Measurements from ENCODE around the gene CFAP46. TPM values are rescaled to one million over a fixed set of nuclear protein-coding genes. Genes with fewer than 3 reads are reported as not detected.

Gene CFAP46
- total and polyA plus RNA-seq, 3 experiments from 2014 or later, result 0.09 TPM; not detected in 2

DNA sequence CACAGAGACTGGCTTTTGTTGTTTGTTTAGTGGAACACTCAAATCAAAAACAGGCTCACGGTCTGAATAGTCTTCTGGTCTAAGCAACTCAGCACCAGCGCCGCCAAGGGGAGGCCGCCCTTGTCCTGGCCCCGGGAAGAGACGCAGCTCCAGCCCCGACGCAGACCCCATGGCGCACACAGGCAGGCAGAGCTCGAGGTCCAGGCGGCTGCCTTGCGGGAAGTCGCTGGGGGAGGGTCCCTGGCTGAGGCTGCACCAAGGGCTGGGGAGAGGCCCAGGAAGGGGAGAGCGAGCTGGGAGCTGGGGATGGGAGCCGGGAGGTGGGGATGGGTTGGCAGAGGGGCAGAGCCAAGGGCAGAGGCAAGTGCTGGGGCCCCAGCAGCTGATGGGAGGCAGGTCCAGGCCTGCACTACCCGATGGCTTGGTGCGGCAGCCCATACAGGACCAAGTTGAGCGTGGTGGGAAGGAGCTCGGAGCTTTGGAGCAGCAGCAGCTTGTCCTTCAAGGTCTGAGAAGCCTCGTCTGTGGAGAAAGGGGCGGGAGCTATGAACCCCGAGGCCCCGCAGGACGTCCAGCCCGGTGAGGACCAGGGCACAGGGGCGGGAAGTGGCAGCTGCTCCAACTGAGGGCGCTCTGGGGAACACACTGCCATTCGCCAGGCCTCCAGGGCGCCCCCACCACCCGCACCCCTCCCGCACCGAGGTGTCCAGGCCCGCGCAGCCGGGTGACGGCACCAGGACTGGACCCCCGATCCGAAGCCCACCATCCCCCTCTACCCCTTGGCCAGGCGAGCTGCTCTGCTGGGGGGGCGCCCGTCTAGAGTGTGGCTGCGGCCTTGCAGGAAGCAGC, 133.8 kb downstream of the CFAP46 start:
- no peak overlapping the region for H3K4me3 ChIP-seq (ENCODE audit: low read length)
- no peak overlapping the region for H3K27ac Mint-ChIP-seq
- ChIA-PET POLR2A (no interaction called here), CTCF (interaction anchor here (0.6 kb wide), 1 partner anchor 9 kb away, joined by 4 read pairs; no protein-coding TSS in a partner anchor)
- no peak overlapping the region for H3K27ac ChIP-seq (ENCODE audit: low read depth, low read length)
- no peaks in the 10 kb centered on the region for H3K36me3 ChIP-seq (ENCODE audit: insufficient read depth, low read length)
- no peak overlapping the region for H3K4me3 Mint-ChIP-seq
- no peaks in the 10 kb centered on the region for H3K9me3 Mint-ChIP-seq
- H3K9me3 ChIP-seq (ENCODE audit: low read length), result no peaks in the 10 kb centered on the region
- no peaks in the 10 kb centered on the region for H3K27me3 ChIP-seq (ENCODE audit: insufficient read depth, low read length, poor library complexity, severe bottlenecking)
- H3K4me1 ChIP-seq (ENCODE audit: insufficient read depth, low read length), result no peaks in the 10 kb centered on the region
- no peaks in the 10 kb centered on the region for H3K27me3 Mint-ChIP-seq
- DNase-seq, result no peak
- no peaks in the 10 kb centered on the region for H3K4me1 Mint-ChIP-seq
- H3K36me3 Mint-ChIP-seq, result no peaks in the 10 kb centered on the region

DNA sequence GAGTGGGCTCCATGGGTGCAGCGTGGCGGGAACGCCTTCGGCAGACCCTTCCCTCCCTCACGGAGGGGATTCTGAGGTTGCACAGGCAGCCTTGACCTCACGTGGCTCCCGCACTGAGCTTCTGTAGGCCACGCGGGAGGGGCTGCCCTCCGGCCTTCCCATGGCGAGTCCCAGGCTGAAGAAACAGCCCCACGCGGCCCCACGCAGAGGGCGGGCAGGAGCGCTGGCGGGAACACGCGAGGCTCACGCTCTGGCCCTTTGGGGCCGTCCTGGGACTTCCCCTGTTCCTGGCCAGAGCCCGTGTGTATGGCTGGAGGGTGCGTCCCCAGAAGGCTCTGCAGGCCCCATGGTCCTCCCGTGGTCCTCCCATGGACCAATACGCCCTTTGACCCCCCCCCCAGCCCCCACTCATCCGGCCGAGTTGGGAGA, 134.7 kb downstream of the CFAP46 start:
- Mint-ChIP-seq H3K4me3 (no peak overlapping the region), H3K4me1 (no peaks in the 10 kb centered on the region), H3K27me3 (peaks cover 0 to 2% of the 10 kb centered on the region in 2 donors), H3K27ac (no peak overlapping the region), H3K36me3 (no peaks in the 10 kb centered on the region), H3K9me3 (no peaks in the 10 kb centered on the region)
- H3K4me3 ChIP-seq (ENCODE audit: low read length), result no peak overlapping the region
- no peak overlapping the region for H3K27ac ChIP-seq (ENCODE audit: low read depth, low read length)
- H3K36me3 ChIP-seq (ENCODE audit: insufficient read depth, low read length), result no peaks in the 10 kb centered on the region
- no peaks in the 10 kb centered on the region for H3K9me3 ChIP-seq (ENCODE audit: low read length)
- POLR2A ChIA-PET, result no interaction called here
- no peaks in the 10 kb centered on the region for H3K4me1 ChIP-seq (ENCODE audit: insufficient read depth, low read length)
- no peaks in the 10 kb centered on the region for H3K27me3 ChIP-seq (ENCODE audit: insufficient read depth, low read length, poor library complexity, severe bottlenecking)
- no peak for DNase-seq
- CTCF ChIA-PET, result no interaction called here

DNA sequence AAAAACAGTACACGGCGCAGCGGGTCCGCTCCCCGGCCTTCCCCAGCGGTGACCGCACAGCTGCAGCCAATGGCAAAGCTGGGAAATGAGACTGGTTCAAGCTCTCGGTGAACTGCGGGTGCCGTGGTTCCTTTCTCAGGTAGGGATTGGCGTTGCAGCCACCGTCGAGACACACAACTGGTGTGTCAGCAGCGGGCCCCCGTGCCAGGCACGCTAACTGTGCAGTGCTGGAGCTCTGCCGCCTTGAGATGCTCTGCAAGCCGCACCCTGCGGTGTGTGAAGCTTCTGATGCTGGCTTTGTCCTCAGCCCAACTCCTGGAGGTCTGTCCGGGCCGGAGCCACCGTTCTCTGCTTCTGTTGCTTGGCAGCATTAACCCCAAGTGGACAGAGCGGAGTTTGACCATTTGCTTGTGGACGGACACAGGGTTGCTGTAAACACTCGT, 135.8 kb downstream of the CFAP46 start:
- CTCF ChIA-PET, result no interaction called here
- Mint-ChIP-seq H3K4me1 (no peaks in the 10 kb centered on the region), H3K36me3 (no peaks in the 10 kb centered on the region), H3K4me3 (no peak overlapping the region), H3K27ac (no peak overlapping the region), H3K9me3 (no peaks in the 10 kb centered on the region), H3K27me3 (peaks cover 0 to 2% of the 10 kb centered on the region in 2 donors)
- Histone ChIP-seq H3K27me3 (ENCODE audit: insufficient read depth, low read length, poor library complexity, severe bottlenecking) (no peaks in the 10 kb centered on the region), H3K4me3 (ENCODE audit: low read length) (no peak overlapping the region), H3K27ac (ENCODE audit: low read depth, low read length) (no peak overlapping the region), H3K36me3 (ENCODE audit: insufficient read depth, low read length) (no peaks in the 10 kb centered on the region), H3K9me3 (ENCODE audit: low read length) (no peaks in the 10 kb centered on the region), H3K4me1 (ENCODE audit: insufficient read depth, low read length) (no peaks in the 10 kb centered on the region)
- DNase-seq, result no peak
- POLR2A ChIA-PET, result no interaction called here

DNA sequence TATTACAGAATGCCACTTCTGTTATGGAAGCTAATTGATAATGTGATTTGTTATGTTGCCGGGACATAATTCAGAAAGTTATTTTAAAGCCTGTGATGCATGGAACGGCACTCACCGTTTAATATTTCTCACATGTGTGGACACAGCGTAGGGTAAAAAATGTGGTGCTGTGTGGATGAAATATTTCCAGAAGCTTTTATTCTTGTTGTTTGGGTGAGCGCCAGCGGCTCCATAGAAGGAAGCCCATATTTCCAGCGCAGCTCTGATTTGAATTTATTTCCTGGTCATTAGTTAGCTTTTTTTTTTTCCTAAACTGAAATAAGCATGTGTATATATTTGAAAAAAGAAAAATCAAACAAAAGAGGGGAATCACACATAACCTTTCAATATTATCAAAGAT, 136.3 kb downstream of the CFAP46 start:
- ChIA-PET CTCF (no interaction called here), POLR2A (no interaction called here)
- H3K4me3 Mint-ChIP-seq, result no peak overlapping the region
- no peak overlapping the region for H3K4me3 ChIP-seq (ENCODE audit: low read length)
- no peaks in the 10 kb centered on the region for H3K36me3 Mint-ChIP-seq
- H3K27me3 ChIP-seq (ENCODE audit: insufficient read depth, low read length, poor library complexity, severe bottlenecking), result no peaks in the 10 kb centered on the region
- H3K4me1 ChIP-seq (ENCODE audit: insufficient read depth, low read length), result no peaks in the 10 kb centered on the region
- no peaks in the 10 kb centered on the region for H3K4me1 Mint-ChIP-seq
- H3K9me3 Mint-ChIP-seq, result no peaks in the 10 kb centered on the region
- H3K9me3 ChIP-seq (ENCODE audit: low read length), result no peaks in the 10 kb centered on the region
- no peaks in the 10 kb centered on the region for H3K36me3 ChIP-seq (ENCODE audit: insufficient read depth, low read length)
- no peak for DNase-seq
- no peak overlapping the region for H3K27ac Mint-ChIP-seq
- no peak overlapping the region for H3K27ac ChIP-seq (ENCODE audit: low read depth, low read length)
- H3K27me3 Mint-ChIP-seq, result peaks cover 0 to 2% of the 10 kb centered on the region in 2 donors

DNA sequence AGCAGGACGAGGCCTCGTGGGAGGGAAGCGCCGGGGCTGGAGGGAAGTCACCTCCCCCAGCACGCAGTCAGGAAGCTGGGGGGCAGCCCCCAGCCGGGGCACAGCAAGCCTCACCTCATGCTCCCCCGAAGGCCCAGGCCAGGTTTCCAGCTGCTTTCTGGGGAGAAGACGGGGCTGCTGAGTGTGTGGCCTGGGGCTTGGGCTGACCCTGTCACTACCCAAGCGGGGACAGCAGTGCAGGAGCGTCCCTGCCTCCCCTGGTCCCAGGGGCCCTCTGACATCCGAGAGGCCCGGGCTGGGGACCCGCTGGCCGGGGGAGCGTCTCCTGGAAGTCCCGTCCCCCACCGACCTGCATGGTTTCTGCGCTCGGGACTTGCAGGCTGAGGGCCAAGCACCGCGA, 136.8 kb downstream of the CFAP46 start:
- Mint-ChIP-seq H3K9me3 (no peaks in the 10 kb centered on the region), H3K27ac (no peak overlapping the region), H3K4me1 (no peaks in the 10 kb centered on the region), H3K36me3 (no peaks in the 10 kb centered on the region), H3K27me3 (peaks cover 0 to 2% of the 10 kb centered on the region in 2 donors), H3K4me3 (no peak overlapping the region)
- no peaks in the 10 kb centered on the region for H3K27me3 ChIP-seq (ENCODE audit: insufficient read depth, low read length, poor library complexity, severe bottlenecking)
- no peak overlapping the region for H3K27ac ChIP-seq (ENCODE audit: low read depth, low read length)
- ChIA-PET POLR2A (no interaction called here), CTCF (no interaction called here)
- no peaks in the 10 kb centered on the region for H3K9me3 ChIP-seq (ENCODE audit: low read length)
- no peaks in the 10 kb centered on the region for H3K4me1 ChIP-seq (ENCODE audit: insufficient read depth, low read length)
- DNase-seq, result peak in 1 of 5 donors; percentile 14
- H3K4me3 ChIP-seq (ENCODE audit: low read length), result no peak overlapping the region
- H3K36me3 ChIP-seq (ENCODE audit: insufficient read depth, low read length), result no peaks in the 10 kb centered on the region

DNA sequence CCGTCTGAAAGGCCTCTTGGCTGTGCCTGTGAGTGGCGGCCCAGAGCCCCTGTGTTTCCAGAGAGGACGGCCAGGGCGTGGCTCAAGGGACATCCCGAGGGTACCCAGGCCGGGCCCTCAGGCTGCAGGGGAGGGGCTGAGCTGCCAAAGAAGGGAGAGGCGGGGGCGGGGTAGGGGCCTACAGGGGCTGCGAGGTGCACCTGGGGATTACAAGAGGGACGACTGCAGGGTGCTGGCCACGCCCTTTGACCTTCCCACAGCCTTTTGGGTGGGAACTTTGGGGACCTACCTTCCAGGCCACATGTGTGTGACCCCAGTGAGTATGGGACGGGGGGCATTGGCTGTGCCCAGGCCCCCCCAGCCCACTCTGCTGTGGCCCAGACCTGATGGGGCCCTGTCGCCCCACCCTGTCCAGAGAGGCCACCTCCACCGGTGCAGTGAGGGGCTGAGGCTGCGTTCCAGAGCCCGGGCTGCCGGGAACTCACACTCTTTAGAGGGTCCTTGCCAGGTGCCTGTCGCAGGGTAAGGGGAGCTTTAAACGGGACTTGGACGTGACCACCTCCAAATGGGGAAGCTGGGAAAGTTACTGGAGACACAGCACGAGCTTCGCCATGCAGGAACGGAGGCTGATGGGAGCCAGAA, 137.5 kb downstream of the CFAP46 start:
- Histone ChIP-seq H3K4me1 (ENCODE audit: insufficient read depth, low read length) (no peaks in the 10 kb centered on the region), H3K36me3 (ENCODE audit: insufficient read depth, low read length) (no peaks in the 10 kb centered on the region), H3K9me3 (ENCODE audit: low read length) (no peaks in the 10 kb centered on the region), H3K4me3 (ENCODE audit: low read length) (no peak overlapping the region), H3K27me3 (ENCODE audit: insufficient read depth, low read length, poor library complexity, severe bottlenecking) (no peaks in the 10 kb centered on the region), H3K27ac (ENCODE audit: low read depth, low read length) (no peak overlapping the region)
- ChIA-PET POLR2A (no interaction called here), CTCF (no interaction called here)
- no peaks in the 10 kb centered on the region for H3K4me1 Mint-ChIP-seq
- H3K27me3 Mint-ChIP-seq, result peaks cover 0 to 2% of the 10 kb centered on the region in 2 donors
- H3K36me3 Mint-ChIP-seq, result no peaks in the 10 kb centered on the region
- DNase-seq, result peak in 1 of 5 donors; percentile 31
- no peak overlapping the region for H3K4me3 Mint-ChIP-seq
- no peaks in the 10 kb centered on the region for H3K9me3 Mint-ChIP-seq
- H3K27ac Mint-ChIP-seq, result no peak overlapping the region

DNA sequence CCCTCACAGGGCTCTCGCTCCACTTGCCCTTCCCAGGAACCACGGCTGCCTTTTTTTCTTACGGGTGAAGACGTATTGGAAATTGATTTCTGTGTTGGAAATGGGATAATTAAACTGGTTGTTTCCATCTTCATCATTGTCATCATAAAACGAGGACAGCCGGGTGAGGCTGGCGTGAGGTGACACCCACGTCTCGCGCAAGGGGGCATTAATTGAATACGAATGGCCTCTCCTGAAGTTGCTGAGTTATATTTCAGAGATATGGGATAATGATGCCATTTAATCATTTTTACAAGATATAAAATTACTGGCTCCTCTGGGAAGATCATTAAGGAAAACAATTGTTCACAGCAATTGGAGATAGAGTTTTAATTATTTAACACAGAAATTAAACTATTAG, 138.1 kb downstream of the CFAP46 start:
- POLR2A ChIA-PET, result no interaction called here
- H3K4me3 ChIP-seq (ENCODE audit: low read length), result no peak overlapping the region
- H3K36me3 ChIP-seq (ENCODE audit: insufficient read depth, low read length), result no peaks in the 10 kb centered on the region
- H3K27ac Mint-ChIP-seq, result no peak overlapping the region
- CTCF ChIA-PET, result no interaction called here
- no peak overlapping the region for H3K4me3 Mint-ChIP-seq
- no peaks in the 10 kb centered on the region for H3K9me3 Mint-ChIP-seq
- peaks cover 0 to 2% of the 10 kb centered on the region in 2 donors for H3K27me3 Mint-ChIP-seq
- no peaks in the 10 kb centered on the region for H3K36me3 Mint-ChIP-seq
- no peaks in the 10 kb centered on the region for H3K9me3 ChIP-seq (ENCODE audit: low read length)
- H3K4me1 ChIP-seq (ENCODE audit: insufficient read depth, low read length), result no peaks in the 10 kb centered on the region
- DNase-seq, result no peak
- H3K27me3 ChIP-seq (ENCODE audit: insufficient read depth, low read length, poor library complexity, severe bottlenecking), result no peaks in the 10 kb centered on the region
- H3K4me1 Mint-ChIP-seq, result no peaks in the 10 kb centered on the region
- H3K27ac ChIP-seq (ENCODE audit: low read depth, low read length), result no peak overlapping the region

DNA sequence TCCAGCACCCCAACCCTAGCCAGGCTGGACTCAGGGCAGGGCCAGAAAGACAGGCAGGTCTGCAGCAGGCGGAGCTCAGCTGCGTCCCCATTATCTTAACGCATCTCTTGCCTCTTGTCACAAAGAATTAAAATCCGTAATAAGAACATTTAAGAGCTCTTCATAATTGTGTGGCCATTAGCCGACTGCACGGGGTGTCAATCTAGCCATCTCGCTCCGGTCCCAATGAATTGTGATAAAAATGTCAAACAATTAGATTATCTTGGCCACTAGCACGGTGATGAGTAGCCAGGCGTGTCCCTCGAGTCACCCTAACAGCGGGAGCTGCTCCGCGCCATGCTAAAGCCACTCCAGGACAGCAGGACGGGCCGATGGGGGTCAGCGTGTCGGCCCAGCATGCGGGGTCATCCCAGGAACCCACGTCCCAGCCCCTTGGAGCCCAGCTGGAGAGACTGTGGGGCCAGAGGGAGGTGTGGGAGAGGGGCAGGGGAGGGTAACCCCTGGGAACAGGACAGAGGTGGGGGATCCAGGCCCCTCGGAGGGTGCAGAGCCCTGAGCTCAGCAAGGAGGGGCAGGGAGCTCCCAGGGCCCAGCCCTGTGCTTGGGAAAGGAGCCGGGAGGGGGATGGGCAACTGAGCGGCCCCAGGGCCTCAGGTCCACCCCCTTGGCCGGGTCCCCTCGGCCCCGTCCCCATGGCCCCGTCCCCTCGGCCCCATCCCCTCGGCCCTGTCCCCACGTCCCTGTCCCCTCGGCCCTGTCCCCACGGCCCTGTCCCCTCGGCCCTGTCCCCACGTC, 138.8 kb downstream of the CFAP46 start:
- H3K27ac ChIP-seq (ENCODE audit: low read depth, low read length), result no peak overlapping the region
- Mint-ChIP-seq H3K27me3 (peaks cover 0 to 2% of the 10 kb centered on the region in 2 donors), H3K27ac (no peak overlapping the region), H3K9me3 (no peaks in the 10 kb centered on the region), H3K36me3 (no peaks in the 10 kb centered on the region), H3K4me1 (no peaks in the 10 kb centered on the region), H3K4me3 (no peak overlapping the region)
- CTCF ChIA-PET, result no interaction called here
- H3K9me3 ChIP-seq (ENCODE audit: low read length), result no peaks in the 10 kb centered on the region
- H3K4me1 ChIP-seq (ENCODE audit: insufficient read depth, low read length), result no peaks in the 10 kb centered on the region
- no peak for DNase-seq
- no peak overlapping the region for H3K4me3 ChIP-seq (ENCODE audit: low read length)
- H3K27me3 ChIP-seq (ENCODE audit: insufficient read depth, low read length, poor library complexity, severe bottlenecking), result no peaks in the 10 kb centered on the region
- H3K36me3 ChIP-seq (ENCODE audit: insufficient read depth, low read length), result no peaks in the 10 kb centered on the region
- POLR2A ChIA-PET, result no interaction called here

All from CD8-positive, alpha-beta memory T cell (primary cell).